Stimulated activated CD8-positive, alpha-beta memory T cell treated with anti-CD3 and anti-CD28 coated beads, Interleukin-2, amount 100 ng/mL, for 1 hour (primary cell): ENCODE measurements around the gene OCEL1.

Experiments used
- DNase-seq, 2 donors: peaks; one replicate each; pipeline ENCODE4 v3.0.0-alpha.2; 2020; ENCODE audit warnings: low read depth in 2 of 2

The OCEL1 gene

DNA sequence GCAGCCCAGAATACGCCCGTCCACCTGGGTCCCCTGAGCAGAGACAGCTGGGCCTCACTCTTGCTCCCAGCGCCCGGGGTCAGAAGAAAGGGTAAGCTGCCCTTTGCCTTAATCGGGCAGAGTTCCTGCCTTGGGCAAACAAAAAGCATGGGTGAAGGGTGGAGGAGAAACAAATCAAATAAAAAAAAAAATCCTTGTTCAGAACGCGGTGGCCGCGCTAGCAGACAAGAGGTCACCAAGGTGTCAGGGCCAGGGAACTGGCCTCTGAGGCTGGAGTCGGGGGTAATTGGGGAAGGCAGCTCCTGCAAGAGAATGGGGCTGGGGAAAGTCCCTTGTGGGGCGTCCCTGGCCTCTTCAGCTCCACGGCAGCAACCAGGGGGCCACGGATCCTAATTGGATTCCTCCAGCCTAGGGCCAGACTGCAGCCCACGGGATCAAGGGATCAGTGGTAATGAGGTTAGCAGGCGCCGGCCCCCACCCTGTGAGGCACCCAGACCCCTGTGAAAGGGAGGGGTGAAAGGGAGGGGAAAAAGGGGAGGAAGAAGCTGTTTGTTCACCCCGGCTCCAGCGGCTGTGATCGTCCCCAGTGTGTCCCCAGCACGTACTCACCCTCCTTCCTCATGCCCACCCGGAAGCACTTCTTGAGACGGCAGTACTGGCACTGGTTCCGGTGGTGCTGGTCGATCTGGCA is 14.2 kb downstream of the OCEL1 start:
- DNase-seq = no peak

DNA sequence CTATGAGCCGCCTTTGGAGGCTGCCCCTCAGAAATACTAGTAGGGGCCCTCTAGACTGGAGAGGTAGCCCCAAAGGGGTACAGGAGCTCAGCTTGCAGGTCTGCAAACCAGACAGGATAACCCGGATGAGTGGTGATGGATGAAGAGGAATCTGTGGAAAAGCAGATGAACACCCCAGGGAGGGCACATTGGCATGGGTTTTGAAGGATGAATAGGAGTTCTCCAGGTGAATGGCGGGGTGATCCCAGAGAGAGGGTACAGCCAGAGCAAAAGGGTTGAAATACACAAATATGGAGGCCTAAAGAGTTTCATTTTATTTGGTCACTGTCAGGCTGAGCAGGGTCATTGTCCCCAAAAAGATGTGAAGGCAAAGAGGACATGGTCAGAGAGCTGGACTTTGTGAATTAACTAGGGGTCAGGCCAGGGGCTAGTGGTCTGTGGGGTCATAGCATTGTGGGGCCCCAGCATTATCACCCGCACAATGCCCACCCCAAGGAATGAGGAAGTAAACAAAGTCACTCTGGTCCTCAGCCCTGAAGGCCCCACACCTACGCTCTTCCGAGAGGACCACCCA is 14.9 kb downstream of the OCEL1 start:
- no peak for DNase-seq

DNA sequence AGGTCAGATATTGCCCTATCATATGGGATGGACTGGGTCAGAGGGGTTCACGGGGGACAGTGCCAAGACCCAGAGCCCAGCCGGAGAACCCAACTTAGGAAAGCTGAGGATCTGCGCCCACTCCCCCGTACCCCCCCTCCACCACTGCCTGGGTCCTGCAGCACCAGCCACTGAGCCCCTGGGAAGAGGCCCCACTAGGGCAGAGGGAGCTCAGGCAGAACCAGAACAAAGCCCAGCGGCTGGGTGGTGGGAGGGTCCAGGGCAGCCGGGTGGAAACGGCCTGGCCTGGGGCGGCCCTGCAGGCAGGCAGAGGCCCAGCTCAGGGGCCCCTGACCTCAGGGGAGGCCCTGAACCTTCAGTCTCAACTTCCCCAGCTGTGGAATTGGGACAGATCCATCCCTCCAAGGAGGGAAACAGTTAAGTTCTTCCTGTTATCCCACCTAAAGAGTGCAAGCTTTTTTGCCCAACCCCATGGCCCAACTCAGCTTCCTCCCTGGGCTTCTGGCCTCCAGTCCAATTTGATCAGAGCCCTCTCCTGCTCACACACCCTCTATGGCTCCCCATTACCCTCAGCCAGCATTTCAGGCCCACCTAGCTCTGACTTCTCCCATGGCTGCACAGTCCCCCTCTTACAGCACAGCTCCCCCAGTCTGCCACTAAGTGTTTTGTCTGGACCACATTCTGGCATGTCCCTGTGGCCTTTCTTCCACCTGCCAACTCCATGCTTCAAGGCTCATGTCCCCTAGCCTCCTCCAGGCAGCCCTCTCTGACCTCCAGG is 16.6 kb downstream of the OCEL1 start:
- DNase-seq = no peak

DNA sequence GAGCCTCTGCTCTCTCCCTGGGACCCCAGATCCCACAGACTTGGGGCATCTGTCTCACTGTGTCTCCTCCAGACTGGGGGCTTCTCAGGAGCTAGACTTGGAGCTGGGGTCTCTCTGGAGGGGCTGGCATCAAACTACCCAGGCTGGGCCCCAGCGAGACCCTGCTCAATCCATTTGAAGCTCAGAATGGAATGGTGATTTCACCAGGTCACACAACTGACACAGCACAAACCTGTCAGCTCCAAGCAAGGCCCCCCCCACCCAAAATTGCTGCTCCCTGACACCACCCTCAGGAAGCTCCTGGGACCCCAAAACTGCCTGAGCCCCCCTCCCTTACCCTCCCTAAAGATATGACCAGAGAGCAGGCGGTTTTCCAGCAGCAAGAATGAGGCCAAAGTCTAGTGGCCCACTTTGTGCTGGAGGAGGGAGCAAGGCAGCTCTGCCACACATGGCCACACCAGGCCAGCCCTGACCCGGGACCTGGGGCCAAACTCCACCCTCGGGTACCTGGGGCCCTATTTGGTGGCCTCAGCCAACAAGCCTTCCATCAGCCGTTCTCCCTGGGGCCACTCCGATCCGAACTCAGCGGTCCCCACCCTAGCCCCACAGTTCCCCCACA is 17.3 kb downstream of the OCEL1 start:
- DNase-seq = no peak

DNA sequence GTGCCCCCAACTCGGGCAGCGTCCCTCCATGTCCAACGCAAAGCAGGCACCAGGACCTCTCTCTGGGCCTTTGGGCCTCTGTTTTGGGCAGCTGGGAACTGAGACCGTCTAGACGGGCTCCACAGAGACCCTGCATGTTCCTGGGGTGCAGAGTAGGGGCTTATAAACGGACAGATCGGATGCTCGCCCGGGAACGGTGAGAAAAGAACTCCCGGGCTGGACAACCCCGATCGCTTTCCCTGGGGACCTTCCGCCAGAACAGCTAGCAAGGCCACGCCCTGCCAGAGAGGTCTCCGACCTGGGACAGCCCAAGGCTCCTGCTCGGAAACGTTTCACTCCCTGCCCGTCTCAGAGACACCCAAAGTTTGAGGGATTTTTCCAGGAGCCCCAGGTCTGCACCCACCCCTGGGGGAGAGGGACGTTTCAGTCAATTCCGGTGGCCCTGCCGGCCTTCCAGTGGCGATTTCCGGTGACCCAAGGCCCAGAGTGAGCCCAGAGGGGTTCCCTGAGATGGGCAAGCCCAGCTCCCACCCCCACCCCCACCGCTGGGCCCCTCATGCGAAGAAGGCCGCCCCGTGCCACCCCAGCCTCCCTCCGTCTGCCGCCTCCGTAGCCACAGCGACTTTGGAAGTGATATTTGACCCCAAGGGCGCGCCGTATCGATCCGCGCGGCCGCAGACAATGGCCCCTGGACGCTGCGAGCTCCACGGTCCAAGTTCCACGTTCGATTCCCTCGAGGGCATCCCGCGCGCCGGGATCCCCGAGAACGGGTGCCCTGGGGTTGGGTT is 18.0 kb downstream of the OCEL1 start:
- DNase-seq = no peak

DNA sequence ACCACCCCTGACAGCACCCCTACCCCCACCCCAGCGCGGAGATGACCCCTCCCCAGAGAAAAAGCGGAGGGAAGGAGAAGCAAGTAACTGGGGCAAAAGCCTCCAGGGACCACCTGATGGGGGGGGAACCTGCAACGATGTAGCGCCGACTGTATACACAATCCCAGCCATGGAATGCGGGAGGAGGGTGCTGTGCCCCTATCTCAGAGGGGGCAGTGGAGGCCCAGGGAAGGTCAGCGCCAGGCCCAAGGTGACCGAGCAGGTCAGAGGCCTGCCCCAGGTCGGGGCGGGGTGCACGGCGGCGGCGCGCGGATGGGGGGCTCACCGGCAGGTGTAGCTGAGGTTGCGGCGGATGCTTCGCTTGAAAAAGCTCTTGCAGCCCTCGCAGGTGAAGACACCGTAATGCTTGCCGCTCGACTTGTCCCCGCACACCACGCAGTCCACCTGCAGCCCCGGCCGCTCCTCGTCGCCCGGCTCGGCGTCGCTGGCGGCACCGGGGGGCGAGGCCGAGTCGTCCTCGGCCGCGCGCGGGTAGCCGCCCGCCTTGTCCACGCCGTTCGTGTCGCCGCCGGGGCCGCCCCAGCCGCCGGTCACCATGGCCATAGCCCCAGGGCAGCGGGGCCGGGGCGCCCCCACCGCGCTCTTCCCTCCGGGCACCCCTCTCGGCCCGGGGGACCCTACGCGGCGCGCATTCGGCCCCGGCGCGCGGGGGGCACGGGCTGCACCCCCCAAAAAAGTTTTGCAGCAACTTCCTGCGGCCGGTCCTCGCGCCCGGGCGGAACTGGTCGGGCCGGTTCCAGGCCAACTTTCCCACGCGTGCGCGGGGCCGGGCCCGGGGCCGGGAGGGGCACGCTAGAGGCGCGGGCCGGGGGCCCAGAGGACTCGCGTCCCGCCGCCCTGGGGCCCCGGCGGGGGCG is 18.9 kb downstream of the OCEL1 start:
- no peak for DNase-seq

DNA sequence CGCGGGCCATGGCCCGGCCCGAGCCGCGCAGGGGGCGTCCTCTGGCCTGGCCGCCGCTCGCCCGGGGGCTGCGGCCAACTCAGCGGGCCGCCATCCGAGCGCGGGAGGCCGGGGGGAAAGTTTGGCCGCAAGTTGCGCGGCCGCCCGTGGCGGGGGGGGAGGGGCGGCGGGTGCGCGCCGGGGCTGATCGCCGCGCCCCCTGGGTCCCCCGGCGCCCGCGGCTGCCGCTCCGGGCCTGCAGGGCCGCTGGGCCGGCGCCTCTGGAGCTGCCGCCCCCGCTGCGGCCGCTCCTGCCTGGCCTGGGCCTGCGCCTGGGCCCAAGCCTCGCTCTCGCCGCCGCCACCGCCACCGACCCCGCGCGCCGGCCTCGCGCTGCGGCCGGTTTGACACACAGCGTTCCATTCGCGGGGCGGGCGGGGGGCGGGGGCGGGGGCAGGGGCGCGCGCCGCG is 19.5 kb downstream of the OCEL1 start, which contains the start of gene NR2F6:
NR2F6 (minus strand) TSS at position 385 of the 450 bp plus-strand sequence. CDS start 699 bp downstream, outside the sequence.
- DNase-seq = no peak

DNA sequence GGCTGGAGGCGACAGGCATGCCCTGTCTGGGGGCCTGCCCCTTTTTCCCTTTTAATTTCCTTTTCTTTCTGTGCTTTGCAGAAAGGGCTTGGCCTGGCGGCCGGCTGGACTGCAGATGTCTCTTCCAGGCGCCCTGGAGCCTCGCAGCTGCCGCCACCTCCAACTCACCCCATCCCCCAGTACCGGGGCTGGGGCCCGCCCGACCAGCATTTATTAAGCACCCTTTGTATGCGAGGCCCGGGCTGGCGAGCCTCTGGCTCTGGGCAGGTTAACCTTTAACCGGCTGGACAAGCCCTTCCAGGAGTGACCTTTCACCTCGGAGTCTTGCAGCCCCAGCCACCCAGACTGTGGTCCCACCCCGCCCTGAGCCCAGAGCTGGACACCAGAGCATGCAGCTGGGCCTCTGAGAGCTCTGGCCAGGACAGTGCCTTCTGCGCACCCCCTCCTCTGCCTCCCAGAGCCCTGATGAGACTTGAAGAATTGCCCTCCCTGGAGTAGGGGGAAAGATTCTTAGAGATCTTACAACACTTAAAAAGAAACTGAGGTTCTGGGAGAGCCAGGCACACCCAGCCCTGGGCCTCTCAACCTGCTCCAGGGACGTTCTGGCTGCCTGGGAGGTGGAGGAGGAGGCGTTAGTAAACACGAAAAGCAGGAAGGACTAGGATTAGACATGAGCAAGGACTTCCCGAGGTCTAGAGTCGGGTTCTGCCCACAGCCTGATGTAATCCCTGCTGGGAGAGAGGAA is 20.8 kb downstream of the OCEL1 start:
- no peak for DNase-seq

DNA sequence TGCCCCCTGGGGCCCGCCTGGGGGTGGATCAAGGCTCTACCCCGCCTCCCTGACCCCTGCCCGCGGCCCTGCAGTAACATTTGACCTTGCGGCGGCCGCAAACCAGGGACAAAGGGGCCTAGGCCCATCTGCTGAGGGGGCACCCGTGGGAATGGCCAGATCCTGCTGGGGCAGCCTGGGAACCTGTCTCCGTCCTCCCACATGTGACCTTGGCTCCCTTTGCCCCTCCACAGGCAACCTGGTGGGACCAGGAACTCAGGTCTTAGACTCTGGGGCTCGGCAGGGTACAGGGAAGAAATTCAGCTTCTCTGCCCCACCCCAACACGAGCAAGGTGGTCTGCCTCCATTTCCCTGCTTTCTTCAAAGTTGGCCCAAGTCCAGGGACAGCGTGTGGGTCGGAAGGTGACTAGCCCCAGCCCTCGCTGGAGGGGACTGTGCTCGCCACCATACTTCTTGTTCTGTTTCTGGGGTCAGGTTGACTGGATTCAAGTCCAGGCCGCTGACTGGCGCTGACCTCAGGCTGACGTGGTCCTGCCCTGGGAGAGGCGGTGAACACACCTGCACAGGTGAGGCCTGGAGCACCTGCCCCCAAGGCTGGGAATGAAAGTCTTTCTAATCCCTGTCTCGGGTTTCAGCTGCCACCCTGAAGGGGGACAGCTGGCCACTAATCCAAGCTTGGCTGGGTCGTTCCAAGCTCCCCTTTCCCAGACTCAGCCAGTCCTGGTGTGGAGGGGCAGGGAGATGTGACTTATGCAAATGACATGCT is 22.2 kb downstream of the OCEL1 start:
- DNase-seq = no peak

DNA sequence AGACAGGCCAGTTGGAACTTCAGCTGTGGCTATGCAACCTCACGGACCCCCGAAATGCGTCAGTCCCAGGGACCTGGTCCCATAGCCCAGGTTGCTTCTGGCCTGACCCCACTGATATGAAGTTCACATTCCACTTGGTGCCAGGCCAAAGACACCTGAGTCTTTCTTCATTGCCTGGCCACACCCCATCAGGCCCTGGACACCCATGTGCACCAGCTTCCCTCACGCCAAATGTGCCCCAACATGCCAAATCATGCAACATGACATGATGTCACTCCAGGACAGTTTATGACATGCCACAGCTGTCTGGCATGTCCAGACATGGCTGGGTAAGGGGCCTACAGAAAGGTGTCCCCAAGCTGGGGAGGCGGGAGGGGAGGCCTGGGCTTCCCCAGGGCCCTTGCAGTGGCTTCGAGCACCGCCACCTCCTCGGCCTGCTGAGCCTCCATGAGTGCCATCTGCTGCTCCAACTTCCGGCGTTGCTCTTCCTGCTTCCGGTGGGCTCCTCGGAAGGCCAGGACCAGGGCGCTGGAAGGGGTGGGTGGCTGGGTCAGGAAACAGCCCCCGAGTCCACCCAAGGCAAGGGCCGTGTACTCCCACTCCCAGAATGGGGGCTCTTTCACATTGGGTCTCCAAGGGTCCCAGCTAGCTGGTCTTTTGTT is 24.0 kb downstream of the OCEL1 start:
- no peak for DNase-seq

DNA sequence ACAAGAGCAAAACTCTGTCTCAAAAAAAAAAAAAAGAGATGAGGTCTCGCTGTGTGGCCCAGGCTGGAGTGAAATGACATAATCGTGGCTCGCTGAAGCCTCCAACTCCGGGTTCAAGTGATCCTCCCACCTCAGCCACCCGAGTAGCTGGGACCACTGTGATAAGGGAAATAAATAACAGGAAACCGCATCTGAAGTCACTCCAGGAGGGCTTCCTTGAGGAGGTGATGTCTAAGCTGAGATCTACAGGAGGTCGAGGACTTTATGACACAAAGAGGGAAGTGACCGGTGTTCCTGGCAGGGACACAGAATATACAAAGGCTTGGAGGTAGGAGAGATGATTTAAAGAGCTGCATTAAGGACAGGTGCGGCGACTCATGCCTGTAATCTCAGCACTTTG is 28.6 kb downstream of the OCEL1 start:
- no peak for DNase-seq

DNA sequence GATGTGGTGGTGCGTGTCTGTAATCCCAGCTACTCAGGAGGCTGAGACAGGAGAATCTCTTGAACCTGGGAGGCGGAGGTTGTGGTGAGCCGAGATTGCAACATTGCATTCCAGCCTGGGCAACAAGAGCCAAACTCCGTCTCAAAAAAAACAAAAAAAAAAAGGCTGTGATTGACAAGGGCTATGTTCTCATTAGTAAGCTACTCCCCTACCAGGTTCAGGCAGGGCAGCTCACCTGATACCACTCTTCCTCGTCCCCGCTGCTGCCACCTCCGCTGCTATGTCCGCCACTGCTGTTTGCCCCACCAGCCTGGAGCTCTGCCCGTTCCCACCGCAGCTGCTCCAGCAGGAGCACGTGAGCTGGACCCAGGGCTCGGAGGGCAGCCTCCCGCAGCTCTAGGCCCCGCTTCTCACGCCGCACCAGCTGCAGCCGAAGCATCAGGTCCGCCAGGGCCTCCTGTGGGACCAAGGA is 29.2 kb downstream of the OCEL1 start:
- no peak for DNase-seq

DNA sequence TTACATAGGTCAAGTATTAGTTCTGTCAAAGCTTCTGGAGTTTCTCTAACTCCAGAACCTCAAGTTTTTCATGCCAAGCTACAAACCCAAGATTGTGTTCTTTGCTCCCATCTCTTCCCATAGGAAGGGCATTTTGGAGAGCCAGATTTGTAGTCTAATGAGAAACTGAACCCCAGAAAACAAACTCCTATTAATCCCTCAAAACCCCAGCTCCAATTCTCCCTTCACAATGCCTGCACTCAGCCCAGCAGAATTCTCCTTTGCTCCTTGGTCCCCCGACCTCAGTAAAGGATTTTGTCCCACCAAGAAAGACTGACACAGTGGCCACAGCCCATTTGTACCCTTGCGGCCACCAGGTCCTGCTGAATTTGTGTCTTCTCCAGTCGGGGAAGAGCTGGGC is 30.1 kb downstream of the OCEL1 start:
- DNase-seq = no peak

DNA sequence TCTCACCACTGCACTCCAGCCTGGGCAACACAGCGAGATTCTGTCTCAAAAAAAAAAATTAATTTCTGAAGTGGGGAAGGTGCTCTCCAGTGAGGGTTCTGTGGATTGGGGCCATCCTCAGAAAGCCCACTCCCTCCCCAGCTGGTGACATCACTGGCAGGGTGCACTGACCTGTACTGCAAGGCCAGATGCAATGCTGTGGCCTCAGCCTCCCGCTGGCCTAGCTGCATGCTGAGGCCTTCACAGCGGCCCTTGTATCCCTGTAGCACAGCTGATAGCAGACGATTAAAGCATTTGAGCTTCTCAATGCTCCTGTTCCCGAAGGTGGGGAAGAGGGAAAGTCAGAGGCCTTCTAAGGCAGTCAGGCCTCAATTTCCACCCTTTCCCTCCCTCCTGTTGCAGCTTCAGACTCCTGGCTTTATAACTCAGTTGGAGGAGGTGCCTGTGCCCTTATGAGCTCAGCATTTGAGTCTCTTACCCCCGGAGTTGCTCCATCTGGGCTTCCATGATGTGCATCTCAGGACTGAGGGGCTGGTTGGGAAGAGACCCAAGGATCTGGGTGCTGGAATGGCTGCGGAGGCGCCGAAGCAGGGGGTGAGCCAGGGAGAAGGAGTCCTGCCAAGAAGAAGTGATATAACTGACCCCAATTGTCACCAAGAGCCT is 33.2 kb downstream of the OCEL1 start:
- no peak for DNase-seq

DNA sequence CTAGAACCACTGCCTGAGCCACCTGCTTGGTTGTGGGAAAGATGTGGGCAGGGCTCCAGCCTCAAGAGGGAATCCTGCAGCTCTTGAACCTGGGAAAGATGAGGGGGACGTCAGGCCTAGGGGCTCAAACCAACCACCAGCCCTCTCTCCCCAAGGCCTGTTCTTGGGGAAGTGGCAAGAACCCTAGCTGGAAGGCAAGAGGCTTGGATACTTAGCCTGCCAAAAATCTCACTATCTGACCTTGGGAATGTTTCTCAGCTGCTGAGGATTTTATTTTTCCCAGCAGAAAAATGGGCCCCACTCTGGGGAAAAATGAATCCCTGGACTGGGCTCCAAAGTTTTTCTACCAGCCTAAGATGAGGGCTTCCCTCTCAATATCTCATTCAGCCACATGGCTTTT is 33.9 kb downstream of the OCEL1 start:
- DNase-seq = no peak

DNA sequence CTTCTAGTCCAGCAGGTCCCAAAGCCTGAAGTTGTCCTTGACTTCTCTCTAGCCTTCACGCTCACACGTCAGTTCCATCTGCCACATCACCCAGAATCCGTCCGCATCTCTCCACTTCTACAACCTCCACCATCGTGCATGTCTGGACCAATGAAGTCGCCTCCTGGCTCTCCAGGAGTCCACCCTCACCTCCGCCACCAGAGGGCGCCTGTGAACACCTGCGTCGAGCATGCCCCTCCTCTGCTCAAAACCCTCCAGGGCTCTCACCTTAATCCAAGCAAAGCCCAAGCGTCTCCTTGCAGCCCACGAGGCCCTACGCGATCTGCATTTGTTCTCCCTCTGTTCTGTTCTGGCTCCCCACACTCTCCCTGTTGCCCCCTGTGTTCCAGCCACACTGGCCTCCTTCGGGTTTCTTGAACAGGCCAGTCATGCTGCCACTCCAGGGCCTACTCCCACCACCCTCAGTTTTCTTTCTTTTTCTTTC is 34.9 kb downstream of the OCEL1 start:
- DNase-seq = peak; percentile 77 to 85

DNA sequence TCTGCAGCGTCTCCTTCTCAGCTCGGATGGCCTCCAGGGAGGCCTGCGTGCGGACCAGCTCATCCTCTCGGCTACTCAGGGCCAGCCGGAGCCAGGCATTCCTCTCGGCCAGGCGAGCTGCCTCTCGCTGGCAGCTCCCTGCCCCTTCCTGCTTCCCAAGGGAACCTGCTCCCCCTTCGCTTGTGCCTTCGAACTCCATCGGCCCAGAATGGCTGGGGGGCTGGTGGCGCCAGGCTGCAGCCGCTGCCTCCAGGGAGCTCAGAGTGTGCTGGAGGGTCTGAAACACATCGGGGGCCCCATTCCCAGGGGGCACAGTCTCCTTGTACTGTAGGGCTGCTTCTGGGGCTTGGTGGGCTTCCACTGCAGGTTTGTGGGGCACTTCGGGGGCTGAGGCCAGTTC is 36.5 kb downstream of the OCEL1 start:
- no peak for DNase-seq
